Fibroblast of skin of left biceps (primary cell): ENCODE results near the gene PDXK.

ENCODE experiments used
- DNase-seq, 2 experiments: peaks; one replicate each; pipeline ENCODE4 v3.0.0-alpha.2; 2013; ENCODE audit warnings: low read depth in 2 of 2

The PDXK gene

GRCh38 chr21:43779660-43780059, 60.7 kb downstream of the PDXK start:
- no peak for DNase-seq

DNA sequence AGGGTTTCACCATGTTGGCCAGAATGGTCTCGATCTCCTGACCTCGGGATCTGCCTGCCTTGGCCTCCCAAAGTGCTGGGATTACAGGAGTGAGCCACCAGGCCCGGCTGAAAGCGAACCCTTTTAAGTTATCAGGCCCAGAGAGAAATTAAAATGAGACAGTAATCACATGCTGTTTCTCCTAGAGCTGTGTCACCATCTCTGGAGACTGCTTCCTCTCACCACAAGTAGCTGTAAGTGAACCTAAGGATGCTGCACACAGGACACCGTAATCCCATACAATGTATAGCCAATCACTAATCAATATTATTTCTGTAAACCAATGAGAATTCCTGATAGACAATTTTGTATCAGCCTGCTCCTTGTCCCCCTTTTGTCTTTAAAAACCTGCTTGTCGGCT, 62.9 kb downstream of the PDXK start:
- DNase-seq: no peak

DNA sequence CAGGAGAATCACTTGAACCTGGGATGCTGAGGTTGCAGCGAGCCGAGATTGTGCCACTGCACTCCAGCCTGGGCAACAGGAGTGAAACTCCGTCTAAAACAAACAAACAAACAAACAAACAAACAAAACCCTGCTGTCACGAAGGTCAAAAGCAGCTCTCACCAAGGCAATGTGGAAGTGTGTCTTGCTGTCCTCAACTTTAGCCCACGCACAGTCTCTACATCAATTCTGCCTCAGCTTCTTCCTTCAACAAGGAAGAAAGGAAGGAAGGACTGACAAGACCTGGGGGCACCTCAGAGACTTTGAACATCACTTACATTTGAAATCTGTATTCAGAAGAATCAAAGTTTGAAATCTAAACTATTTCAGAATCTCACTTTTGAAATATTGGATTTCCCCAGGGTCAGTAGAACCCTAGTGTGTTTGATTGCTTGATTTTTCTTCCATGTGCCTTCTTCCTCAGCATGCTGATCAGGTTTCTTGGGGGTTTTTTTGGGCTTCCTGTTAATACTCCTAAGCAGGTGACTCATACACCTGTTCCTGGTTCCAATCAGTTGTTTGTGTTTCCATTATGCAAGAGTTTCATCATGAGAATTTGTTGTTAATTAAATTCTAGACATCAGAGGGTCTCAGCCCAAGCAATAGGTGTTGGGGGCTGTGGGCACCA, 63.6 kb downstream of the PDXK start:
- no peak for DNase-seq

DNA sequence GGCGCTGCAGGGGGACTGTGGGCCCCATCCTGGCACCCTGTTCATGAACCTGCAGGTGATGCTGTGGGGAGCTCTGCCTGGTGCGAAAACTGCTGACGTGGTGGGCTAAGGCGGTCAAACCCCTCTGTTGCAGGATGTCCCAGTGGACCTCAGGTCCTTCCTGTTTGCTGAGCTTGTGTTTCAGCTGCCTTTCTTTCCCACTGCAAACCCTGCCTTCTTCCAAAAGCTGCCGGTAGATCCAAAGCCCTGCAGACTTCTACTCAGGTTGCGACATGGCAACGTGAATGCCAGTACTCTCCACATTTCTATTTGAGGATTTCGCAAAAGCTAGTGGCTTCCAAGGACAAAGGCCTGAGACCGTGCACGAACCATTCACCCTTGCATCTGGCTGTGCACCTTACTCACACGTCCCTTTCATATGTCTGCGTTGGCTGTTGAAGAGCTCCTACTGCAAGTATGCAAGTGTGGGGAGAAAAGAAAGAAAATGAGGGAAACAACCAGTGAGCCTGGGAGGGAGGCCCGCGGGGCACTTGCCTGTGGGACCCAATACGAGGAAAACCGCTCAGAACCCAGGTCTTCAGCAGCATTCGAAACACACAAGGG, 64.3 kb downstream of the PDXK start:
- no peak for DNase-seq

DNA sequence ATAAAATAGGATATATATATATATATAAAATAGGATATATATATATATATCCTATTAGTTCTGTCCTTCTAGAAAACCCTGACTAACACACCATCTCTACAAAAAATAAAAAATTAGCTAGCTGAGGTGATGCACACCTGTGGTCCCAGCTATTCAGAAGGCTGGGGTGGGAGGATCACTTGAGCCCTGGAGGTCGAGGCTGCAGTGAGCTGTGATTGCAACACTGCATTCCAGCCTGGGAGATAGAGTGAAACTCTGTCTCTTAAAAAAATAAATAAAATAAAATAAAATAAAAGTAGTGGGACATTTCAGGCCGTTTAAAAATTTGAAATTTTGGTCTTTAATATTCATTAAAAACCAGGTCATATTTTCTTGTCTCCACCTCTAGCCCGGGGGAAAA, 66.2 kb downstream of the PDXK start:
- no peak for DNase-seq

DNA sequence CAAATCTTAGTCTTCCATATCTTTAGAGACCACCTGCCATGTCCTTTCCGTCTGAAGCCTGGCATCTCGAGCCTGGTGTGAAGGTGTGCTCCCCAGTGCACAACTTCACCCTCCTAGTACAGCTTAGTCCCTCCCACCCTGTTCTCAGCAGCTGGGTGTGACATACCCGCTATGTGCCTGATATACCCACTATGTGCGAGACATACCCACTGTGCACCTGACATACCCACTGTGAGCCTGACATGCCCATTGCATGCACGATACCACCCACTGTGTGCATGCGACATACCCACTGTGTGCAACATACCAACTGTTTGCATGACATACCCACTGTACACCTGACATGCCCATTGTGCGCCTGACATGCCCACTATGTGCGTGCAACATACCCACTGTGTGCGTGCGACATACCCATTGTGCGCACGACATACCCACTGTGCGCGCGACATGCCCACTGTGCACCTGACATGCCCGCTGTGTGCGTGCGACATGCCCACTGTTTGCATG, 67.4 kb downstream of the PDXK start:
- no peak for DNase-seq

GRCh38 chr21:43786807-43787440, 68.0 kb downstream of the PDXK start:
- no peak for DNase-seq

GRCh38 chr21:43789276-43790009, 70.5 kb downstream of the PDXK start, which contains the start of gene RRP1:
Gene RRP1 (plus strand): TSS chr21:43789577. CDS start chr21:43789630, 53 bp downstream.
- peak; percentile 64 for DNase-seq

DNA sequence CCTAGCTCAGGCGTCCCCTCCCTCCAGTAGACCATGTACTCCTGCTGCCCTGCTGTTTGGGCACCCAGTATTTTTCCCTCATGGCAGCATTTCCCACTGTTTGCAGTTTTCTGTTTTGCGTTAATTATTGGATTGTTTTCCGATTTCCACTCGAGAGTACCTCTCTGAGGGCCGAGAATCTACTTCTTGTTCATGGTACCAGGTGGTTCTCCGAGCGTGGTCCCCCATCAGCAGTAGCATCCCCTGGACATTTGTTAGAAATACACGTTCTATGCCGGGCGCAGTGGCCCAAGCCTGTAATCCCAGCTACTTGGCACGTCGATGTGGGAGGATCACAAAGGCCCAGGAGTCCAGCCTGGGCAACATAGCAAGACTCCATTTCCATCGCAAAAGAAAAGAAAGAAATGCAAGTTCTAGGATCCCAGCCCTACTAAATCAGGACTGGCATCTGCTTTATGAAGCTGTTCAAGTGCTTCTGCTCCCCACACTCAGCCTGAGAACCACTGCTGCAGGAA, 71.1 kb downstream of the PDXK start:
- DNase-seq: no peak

GRCh38 chr21:43792406-43792805, 73.5 kb downstream of the PDXK start:
- no peak for DNase-seq

GRCh38 chr21:43793243-43793642, 74.3 kb downstream of the PDXK start:
- no peak for DNase-seq

GRCh38 chr21:43794311-43794710, 75.4 kb downstream of the PDXK start:
- DNase-seq: no peak

- no peak for DNase-seq
Measured at GRCh38 chr21:43794857-43795256, 75.9 kb downstream of the PDXK start.

GRCh38 chr21:43797415-43797814, 78.5 kb downstream of the PDXK start:
- no peak for DNase-seq

- no peak for DNase-seq
Measured at GRCh38 chr21:43797925-43798715, 79.2 kb downstream of the PDXK start.

GRCh38 chr21:43799301-43799840, 80.4 kb downstream of the PDXK start:
- DNase-seq: no peak

- no peak for DNase-seq
Measured at GRCh38 chr21:43800124-43800523, 81.2 kb downstream of the PDXK start.

DNA sequence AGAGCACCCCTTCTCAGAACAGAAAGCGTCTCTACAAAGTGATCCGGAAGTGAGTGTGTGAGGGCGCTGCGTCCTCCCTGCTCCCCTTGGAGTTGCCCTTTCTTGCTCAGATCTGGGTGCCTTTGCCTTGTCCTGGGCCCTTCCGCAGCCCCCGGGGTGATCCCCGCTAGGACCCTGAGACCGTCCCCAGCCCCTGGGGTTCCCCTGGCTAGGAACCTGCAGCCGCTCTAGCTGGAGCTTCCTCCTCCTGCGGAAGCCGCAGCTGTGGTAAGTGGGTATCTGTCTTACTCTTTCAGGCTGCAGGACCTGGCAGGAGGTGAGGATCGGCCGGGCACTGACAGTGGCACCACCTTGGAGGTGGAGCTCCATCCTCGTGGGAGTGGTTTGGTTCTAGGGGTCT, 81.6 kb downstream of the PDXK start:
- DNase-seq: no peak

DNA sequence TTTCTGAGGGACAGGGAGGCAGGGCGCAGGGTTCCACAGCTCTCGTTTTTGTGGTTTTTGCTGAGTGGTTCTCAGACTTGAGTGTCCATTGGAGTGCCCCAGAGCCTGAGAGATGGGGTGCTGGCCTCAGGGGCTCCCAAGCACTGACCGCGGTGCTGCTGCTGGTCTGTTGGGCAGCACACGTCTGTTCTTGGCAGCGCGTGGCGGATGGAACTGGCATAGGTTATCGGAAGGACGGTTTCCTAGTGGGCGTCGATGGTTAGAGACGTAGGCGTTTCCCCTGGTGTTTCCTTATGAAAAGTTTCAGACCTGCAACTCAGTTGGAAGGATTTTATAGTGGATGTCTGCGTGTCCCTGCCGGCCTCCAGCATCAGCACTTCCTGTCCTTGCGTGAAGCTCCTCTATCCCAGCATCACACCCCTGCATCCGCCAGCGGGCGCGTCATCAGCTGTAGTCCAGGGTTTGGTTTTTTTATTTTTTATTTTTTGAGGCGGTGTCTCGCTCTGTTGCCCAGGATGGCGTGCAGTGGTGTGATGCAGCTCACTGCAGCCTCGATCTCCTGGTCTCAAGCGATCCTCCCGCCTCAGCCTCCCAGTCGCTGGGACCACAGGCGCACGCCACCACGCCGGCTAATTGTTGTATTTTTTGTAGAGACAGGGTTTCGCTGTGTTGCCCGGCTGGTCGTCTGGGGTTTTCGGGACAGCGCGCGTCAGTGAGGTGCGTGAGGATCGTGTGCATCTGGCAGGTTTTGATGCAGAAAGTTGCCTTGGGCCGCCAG, 82.3 kb downstream of the PDXK start:
- no peak for DNase-seq

- DNase-seq: no peak
Measured at GRCh38 chr21:43802713-43803313, 83.9 kb downstream of the PDXK start.
